ENCODE data around the gene CHPF2. TPM values are rescaled to one million over a fixed set of nuclear protein-coding genes. Genes with fewer than 3 reads are reported as not detected.

Gene CHPF2
- total RNA-seq, 1 experiment from 2014 or later: 48.1 TPM

DNA sequence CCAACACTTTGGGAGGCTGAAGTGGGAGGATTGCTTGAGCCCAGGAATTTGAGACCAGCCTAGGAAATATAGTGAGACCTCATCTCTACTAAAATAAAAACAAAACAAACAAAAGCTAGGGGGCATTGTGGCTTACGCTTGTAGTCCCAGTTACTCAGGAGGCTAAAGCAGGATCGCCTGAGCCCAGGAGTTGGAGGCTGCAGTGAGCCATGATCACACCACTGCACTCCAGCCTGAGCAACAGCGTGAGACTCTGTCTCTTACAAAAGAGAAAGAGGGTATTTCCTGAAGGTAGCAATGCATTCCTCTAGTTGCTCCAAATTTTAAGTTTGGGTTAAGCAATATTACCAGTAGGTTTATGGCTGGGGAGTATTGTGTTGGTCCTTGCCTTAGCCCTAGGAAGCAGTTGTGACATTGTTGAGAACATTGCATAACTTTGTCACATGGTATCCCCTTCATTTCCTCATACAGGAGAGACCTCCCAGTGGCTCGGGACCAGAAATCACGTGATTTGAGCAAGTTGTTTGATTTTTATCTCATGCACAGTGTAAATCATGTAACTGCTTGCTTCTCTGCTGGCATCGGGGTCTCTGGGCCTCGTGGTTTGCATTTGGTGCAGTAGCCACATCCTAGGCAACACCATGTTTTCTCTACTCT, 39.5 kb downstream of the CHPF2 start:
- TF ChIP-seq, protein P1, sequence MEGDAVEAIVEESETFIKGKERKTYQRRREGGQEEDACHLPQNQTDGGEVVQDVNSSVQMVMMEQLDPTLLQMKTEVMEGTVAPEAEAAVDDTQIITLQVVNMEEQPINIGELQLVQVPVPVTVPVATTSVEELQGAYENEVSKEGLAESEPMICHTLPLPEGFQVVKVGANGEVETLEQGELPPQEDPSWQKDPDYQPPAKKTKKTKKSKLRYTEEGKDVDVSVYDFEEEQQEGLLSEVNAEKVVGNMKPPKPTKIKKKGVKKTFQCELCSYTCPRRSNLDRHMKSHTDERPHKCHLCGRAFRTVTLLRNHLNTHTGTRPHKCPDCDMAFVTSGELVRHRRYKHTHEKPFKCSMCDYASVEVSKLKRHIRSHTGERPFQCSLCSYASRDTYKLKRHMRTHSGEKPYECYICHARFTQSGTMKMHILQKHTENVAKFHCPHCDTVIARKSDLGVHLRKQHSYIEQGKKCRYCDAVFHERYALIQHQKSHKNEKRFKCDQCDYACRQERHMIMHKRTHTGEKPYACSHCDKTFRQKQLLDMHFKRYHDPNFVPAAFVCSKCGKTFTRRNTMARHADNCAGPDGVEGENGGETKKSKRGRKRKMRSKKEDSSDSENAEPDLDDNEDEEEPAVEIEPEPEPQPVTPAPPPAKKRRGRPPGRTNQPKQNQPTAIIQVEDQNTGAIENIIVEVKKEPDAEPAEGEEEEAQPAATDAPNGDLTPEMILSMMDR (IDR thresholded peaks at IDR 0.05; ENCODE audit: unreplicated experiment): no peak
- Mint-ChIP-seq H3K4me3 (ENCODE audit: low read depth, unreplicated experiment) (no peak overlapping the region), H3K27ac (ENCODE audit: unreplicated experiment) (no peak overlapping the region), H3K36me3 (ENCODE audit: insufficient read depth, unreplicated experiment) (no peaks in the 10 kb centered on the region), H3K27me3 (ENCODE audit: unreplicated experiment) (peaks cover 82% of the 10 kb centered on the region), H3K9me3 (ENCODE audit: low read depth, unreplicated experiment) (no peaks in the 10 kb centered on the region), H3K4me1 (ENCODE audit: low read depth, unreplicated experiment) (no peaks in the 10 kb centered on the region)
- peak; percentile 30 for DNase-seq
- no TSS peak for BruUV-seq (replicated peaks)
- CTCF ChIA-PET: interaction anchor here (0.6 kb wide), 1 partner anchor 10 kb away, joined by 4 read pairs; no protein-coding TSS in a partner anchor
- intact Hi-C loops (cut with micrococcal nuclease; ENCODE audit: unreplicated experiment): no loop called here

DNA sequence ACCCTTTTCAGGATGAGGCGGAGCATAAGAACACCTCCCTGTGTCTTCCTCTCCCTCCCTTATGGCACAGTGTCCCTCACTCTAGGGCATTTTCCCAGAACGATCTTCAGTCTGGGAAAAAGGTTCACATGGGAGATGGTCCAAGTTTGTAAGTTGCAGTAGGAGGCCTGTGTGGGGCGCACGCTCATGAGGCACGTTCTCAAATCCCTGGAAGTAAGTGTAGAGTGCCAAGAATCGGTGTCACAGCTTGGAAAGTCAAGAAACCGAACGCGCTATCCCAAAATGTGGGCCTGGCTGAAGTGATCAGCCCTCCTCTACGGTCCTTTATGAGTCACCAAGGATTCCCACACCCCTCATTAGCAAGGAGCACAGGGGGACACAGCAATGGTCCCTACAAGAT, 40.1 kb downstream of the CHPF2 start:
- no peaks in the 10 kb centered on the region for H3K36me3 Mint-ChIP-seq (ENCODE audit: insufficient read depth, unreplicated experiment)
- DNase-seq: no peak
- H3K4me1 Mint-ChIP-seq (ENCODE audit: low read depth, unreplicated experiment): no peaks in the 10 kb centered on the region
- H3K27ac Mint-ChIP-seq (ENCODE audit: unreplicated experiment): no peak overlapping the region
- no TSS peak for BruUV-seq (replicated peaks)
- intact Hi-C loops (cut with micrococcal nuclease; ENCODE audit: unreplicated experiment): no loop called here
- TF ChIP-seq, protein P1 (IDR thresholded peaks at IDR 0.05; ENCODE audit: unreplicated experiment): no peak
- H3K4me3 Mint-ChIP-seq (ENCODE audit: low read depth, unreplicated experiment): no peak overlapping the region
- peaks cover 82% of the 10 kb centered on the region for H3K27me3 Mint-ChIP-seq (ENCODE audit: unreplicated experiment)
- CTCF ChIA-PET: no interaction called here
- no peaks in the 10 kb centered on the region for H3K9me3 Mint-ChIP-seq (ENCODE audit: low read depth, unreplicated experiment)

DNA sequence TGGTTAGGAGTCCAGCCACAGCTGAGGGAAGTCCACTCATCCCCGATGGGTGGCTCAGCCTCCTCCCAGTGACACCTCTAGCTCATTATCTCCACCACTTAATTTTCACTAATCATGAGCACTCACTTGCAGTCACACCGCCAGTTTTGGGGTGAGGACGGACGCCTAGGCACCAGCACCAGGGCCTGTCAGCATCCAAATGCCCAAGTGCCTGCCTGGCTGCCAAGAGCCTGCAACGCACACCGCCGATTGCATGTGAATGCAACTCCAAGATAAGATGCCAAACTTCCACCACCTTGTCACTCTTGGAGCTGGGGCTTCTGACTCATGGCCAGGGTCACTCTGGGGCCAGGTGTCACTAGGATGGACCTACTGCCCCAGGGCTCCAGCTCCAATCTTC, 40.6 kb downstream of the CHPF2 start:
- TF ChIP-seq, protein P1 (IDR thresholded peaks at IDR 0.05; ENCODE audit: unreplicated experiment): no peak
- H3K27ac Mint-ChIP-seq (ENCODE audit: unreplicated experiment): no peak overlapping the region
- intact Hi-C loops (cut with micrococcal nuclease; ENCODE audit: unreplicated experiment): no loop called here
- BruUV-seq (replicated peaks): no TSS peak
- H3K36me3 Mint-ChIP-seq (ENCODE audit: insufficient read depth, unreplicated experiment): no peaks in the 10 kb centered on the region
- H3K9me3 Mint-ChIP-seq (ENCODE audit: low read depth, unreplicated experiment): no peaks in the 10 kb centered on the region
- no peaks in the 10 kb centered on the region for H3K4me1 Mint-ChIP-seq (ENCODE audit: low read depth, unreplicated experiment)
- CTCF ChIA-PET: no interaction called here
- no peak for DNase-seq
- peaks cover 79% of the 10 kb centered on the region for H3K27me3 Mint-ChIP-seq (ENCODE audit: unreplicated experiment)
- H3K4me3 Mint-ChIP-seq (ENCODE audit: low read depth, unreplicated experiment): no peak overlapping the region

DNA sequence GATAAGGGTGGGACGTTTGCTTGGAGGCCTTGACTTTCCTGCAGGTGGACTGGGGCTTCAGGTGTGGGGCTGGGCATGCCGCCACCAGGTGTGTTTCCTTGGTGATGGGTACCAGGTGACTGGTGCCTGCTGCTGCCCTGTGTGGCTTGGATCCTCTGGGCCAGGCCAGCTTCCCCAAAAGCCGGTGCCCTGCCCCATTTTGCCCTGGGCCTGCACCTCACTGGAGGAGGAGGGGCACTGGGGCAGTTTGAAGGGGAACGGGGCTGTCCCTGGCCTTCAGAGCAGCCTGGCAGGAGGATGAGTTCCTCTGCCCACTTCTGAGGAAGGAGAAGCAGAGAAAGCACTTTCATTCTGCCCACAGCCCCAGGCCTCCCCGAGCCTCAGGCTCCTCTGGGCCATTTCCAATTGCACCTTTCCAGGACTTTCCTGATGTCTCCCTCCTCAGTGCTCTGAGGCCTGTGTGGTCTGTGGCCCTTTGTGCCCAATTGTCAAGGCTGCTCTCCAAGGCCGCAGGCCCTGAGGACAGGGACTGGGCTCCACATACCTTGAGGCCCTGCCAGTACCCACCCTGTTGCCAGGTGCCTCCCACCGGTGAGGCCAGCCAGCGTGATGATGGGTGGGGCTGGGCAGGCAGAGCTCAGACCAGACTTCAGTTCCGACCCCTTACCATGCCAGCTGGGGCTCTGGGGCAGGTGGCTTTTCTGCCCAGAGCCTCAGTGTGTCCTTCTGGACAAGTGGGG, 41.5 kb downstream of the CHPF2 start:
- Mint-ChIP-seq H3K4me1 (ENCODE audit: low read depth, unreplicated experiment) (no peaks in the 10 kb centered on the region), H3K9me3 (ENCODE audit: low read depth, unreplicated experiment) (no peaks in the 10 kb centered on the region), H3K36me3 (ENCODE audit: insufficient read depth, unreplicated experiment) (no peaks in the 10 kb centered on the region), H3K27ac (ENCODE audit: unreplicated experiment) (no peak overlapping the region), H3K27me3 (ENCODE audit: unreplicated experiment) (peaks cover 79% of the 10 kb centered on the region), H3K4me3 (ENCODE audit: low read depth, unreplicated experiment) (no peak overlapping the region)
- CTCF ChIA-PET: no interaction called here
- intact Hi-C loops (cut with micrococcal nuclease; ENCODE audit: unreplicated experiment): no loop called here
- TF ChIP-seq, protein P1 (IDR thresholded peaks at IDR 0.05; ENCODE audit: unreplicated experiment): no peak
- DNase-seq: no peak
- BruUV-seq (replicated peaks): no TSS peak
